GM12801 (cell line): Measurements from ENCODE around the gene ZNF860.

Experiments
- TF ChIP-seq, protein P1 (sequence below): IDR thresholded peaks from one replicate; pipeline ENCODE4 v1.5.1; 2011; ENCODE audit warnings: control low read depth; ENCODE audit not compliant: insufficient read length; ENCODE audit errors: extremely low read depth

Gene ZNF860

GRCh38 chr3:31953636-31954035 is 27.9 kb upstream of the ZNF860 start:
- TF ChIP-seq, protein P1, sequence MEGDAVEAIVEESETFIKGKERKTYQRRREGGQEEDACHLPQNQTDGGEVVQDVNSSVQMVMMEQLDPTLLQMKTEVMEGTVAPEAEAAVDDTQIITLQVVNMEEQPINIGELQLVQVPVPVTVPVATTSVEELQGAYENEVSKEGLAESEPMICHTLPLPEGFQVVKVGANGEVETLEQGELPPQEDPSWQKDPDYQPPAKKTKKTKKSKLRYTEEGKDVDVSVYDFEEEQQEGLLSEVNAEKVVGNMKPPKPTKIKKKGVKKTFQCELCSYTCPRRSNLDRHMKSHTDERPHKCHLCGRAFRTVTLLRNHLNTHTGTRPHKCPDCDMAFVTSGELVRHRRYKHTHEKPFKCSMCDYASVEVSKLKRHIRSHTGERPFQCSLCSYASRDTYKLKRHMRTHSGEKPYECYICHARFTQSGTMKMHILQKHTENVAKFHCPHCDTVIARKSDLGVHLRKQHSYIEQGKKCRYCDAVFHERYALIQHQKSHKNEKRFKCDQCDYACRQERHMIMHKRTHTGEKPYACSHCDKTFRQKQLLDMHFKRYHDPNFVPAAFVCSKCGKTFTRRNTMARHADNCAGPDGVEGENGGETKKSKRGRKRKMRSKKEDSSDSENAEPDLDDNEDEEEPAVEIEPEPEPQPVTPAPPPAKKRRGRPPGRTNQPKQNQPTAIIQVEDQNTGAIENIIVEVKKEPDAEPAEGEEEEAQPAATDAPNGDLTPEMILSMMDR, result no peak

DNA sequence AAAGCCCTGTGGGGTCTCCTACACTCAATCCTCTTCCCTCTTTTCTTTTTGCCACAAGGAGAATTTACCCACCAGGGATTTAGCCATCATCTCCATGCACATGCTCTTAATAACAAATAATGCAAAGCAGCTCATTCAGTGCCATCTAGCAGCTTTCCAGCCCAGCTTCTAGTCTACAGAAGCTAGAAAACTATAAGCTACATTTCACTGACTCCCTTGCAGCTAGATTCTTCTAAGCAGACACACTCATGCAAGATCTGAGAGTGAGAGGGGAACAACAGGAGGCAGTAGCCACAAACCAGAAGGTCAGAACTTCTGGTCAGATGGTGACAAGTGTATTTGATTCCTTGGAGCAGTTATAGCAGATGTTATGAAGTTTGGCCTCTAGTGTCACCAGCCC is 26.0 kb upstream of the ZNF860 start:
- TF ChIP-seq, protein P1, result no peak

DNA sequence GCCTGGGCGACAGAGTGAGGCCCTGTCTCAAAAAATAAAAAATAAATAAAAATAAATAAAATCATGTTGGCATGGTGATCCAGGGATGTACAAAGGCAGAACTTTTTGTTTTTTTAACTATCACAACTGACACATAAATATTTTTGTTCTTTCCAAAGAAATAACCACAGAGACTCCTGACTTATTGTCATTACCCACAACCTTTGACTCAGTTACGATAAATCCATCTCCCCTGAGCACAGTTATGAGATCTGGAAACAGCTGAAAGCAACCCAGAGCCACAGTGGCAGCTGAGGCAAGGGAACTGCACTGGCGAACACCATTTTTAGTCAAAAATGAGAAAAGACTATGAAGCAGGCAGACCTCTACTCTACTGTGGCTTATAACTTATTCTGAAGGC is 24.4 kb upstream of the ZNF860 start:
- TF ChIP-seq, protein P1, result no peak

- TF ChIP-seq, protein P1, result no peak
Observed at GRCh38 chr3:31958701-31959152, 22.8 kb upstream of the ZNF860 start.

GRCh38 chr3:31959251-31959650 is 22.3 kb upstream of the ZNF860 start:
- TF ChIP-seq, protein P1, result no peak

DNA sequence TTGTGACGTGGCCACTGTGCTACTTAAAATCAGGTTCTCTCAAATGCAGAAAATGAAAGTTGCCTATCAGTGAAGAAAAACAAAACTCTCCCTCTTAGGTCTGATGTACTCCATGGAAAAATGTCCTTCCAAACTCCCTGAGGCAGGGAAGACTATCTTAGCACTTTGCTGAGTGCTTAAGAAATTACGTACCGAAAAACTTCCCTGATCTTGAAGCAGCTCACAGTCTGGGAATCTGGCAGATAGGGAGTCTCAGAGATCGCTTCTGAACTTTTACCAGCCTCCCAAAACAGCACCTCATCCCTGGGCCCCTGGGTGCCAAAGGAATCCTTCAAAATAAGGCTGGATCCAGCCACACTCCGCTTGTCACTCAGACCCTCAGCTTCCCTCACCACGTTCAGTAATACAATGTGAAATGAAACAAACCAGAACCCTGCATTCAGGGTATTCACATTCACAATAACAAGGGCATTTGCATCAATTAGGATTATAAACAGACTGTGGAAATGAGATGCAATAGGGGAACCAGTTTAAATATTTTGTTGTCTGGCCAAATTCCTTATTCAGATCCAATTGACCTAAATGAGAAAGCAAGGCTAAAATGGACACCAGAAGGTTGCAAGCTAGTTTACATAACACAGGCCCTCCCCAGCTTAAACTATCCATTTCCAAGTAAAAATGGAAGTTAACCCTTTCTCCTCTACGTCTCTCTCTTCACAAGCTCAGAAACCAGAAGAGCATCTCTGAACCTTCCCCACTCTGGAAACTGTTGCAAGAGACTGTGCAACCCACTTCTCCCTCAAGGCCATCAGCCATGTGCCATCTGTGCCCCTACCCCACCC is 21.4 kb upstream of the ZNF860 start:
- TF ChIP-seq, protein P1, result no peak

DNA sequence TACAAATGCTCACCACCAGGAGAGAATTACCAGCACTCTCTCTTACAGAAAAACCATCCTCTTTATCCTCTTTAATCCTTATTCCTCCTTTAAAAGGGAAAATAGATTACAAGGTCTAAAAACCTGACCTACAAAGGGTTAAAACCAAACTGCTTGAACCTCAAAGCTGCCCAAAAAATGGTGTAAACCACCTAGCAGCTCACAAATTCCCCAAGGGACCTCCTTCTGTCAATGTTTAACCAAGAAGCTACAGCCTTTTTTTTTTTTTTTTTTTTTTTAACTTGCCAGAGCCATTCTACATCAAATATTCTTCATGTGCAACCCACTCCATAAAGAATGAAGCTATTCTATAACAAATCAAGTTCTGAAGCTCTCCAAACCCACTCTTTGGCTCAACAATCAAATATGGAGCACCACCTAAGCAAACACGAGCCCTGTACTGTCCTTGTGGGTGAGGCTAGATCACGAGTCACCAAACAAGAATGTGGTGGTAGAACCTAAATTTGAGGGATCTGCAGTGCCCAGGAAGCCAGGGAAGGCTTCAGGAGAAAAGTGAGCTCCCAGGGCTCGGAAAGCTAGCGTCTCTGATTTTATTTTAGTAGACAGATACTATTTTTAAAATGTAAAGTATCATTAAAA is 20.6 kb upstream of the ZNF860 start:
- TF ChIP-seq, protein P1, result no peak
